ENCODE measurements around the gene PFKFB1. TPM values are rescaled to one million over a fixed set of nuclear protein-coding genes. Genes with fewer than 3 reads are reported as not detected.

PFKFB1 gene
- total RNA-seq, 1 experiment from 2014 or later: not detected

DNA sequence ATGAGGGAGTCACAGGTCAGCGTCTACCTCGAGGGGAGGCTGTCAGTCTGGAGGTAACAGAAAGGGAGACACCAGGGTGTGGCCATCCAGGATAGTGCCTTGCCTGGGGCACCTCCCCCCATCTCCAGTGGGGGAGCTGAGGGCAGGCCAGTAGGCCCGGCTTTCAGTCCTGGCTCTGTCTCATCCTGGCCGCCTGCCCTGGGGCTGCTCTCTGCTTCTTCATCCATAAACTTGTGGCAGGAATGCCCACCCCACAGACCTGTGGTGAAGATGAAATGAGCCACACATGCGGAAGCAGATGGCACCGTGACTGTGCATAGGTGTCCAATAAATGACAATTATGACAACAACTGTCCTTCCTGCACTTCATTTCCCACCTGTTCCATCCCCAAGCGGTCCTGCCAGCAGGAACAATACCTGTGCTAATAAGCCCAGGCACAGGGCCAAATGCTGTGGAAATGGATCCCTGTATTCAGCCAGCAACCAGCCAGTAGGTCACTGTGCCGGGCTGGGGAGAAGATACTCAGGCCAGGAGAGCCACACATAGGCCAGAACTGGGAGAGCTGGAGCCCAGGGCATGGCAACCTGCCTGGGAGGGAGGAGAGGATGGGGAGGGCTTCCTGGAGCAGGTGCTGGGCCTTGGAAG lies 43.1 kb downstream of the PFKFB1 start:
- Histone ChIP-seq H3K4me3 (ENCODE audit: low read depth, low read length, poor library complexity, severe bottlenecking) (no peak overlapping the region), H3K27me3 (replicated peaks; ENCODE audit: insufficient read depth, low read depth, low read length, poor library complexity) (no peaks in the 10 kb centered on the region), H3K36me3 (ENCODE audit: insufficient read depth, low read length, poor library complexity, severe bottlenecking) (no peaks in the 10 kb centered on the region), H3K4me1 (ENCODE audit: insufficient read depth, low read length, poor library complexity, severe bottlenecking) (no peaks in the 10 kb centered on the region), H3K9me3 (ENCODE audit: low read depth, low read length, poor library complexity, severe bottlenecking) (no peaks in the 10 kb centered on the region), H3K27ac (ENCODE audit: low read depth, low read length, poor library complexity, severe bottlenecking) (no peak overlapping the region)
- CTCF ChIA-PET: no interaction called here
- BruUV-seq (replicated peaks): no TSS peak
- DNase-seq (ENCODE audit: low spot score): no peak
- POLR2A ChIA-PET (ENCODE audit: low non-redundant PET): no interaction called here
- intact Hi-C loops (cut with micrococcal nuclease; ENCODE audit: unreplicated experiment): no loop called here
- no peak for TF ChIP-seq EZH2 (IDR thresholded peaks at IDR 0.05; ENCODE audit: borderline replicate concordance, low read depth, low read length, poor library complexity, severe bottlenecking)
- TF ChIP-seq, protein P1, sequence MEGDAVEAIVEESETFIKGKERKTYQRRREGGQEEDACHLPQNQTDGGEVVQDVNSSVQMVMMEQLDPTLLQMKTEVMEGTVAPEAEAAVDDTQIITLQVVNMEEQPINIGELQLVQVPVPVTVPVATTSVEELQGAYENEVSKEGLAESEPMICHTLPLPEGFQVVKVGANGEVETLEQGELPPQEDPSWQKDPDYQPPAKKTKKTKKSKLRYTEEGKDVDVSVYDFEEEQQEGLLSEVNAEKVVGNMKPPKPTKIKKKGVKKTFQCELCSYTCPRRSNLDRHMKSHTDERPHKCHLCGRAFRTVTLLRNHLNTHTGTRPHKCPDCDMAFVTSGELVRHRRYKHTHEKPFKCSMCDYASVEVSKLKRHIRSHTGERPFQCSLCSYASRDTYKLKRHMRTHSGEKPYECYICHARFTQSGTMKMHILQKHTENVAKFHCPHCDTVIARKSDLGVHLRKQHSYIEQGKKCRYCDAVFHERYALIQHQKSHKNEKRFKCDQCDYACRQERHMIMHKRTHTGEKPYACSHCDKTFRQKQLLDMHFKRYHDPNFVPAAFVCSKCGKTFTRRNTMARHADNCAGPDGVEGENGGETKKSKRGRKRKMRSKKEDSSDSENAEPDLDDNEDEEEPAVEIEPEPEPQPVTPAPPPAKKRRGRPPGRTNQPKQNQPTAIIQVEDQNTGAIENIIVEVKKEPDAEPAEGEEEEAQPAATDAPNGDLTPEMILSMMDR (conservative IDR thresholded peaks at IDR 0.05; ENCODE audit: low read depth, low read length): no peak

DNA sequence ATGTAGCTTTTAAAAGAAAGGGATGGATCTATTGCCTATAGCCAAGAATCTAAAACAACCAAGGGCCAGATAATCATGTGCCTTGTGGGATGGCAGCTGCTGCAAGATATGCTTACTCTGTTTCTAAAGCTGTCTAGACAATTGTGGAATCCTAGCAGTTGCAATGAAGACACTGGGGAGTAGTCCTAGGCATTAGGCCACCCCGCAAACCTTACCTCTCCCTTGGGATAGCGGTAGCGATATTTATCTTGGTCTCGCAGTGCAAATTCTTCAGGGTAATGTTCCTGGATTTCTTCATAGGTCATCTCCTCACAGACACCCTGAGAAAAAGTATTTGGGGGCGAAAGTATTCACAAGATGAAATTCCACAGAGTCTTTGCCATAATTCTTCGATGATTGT lies 48.8 kb downstream of the PFKFB1 start:
- DNase-seq (ENCODE audit: low spot score): no peak
- no peaks in the 10 kb centered on the region for H3K9me3 ChIP-seq (ENCODE audit: low read depth, low read length, poor library complexity, severe bottlenecking)
- ChIA-PET POLR2A (ENCODE audit: low non-redundant PET) (no interaction called here), CTCF (no interaction called here)
- H3K27me3 ChIP-seq (replicated peaks; ENCODE audit: insufficient read depth, low read depth, low read length, poor library complexity): no peaks in the 10 kb centered on the region
- intact Hi-C loops (cut with micrococcal nuclease; ENCODE audit: unreplicated experiment): no loop called here
- H3K27ac ChIP-seq (ENCODE audit: low read depth, low read length, poor library complexity, severe bottlenecking): no peak overlapping the region
- no TSS peak for BruUV-seq (replicated peaks)
- TF ChIP-seq, protein P1 (conservative IDR thresholded peaks at IDR 0.05; ENCODE audit: low read depth, low read length): no peak
- no peak for TF ChIP-seq EZH2 (IDR thresholded peaks at IDR 0.05; ENCODE audit: borderline replicate concordance, low read depth, low read length, poor library complexity, severe bottlenecking)
- no peak overlapping the region for H3K4me3 ChIP-seq (ENCODE audit: low read depth, low read length, poor library complexity, severe bottlenecking)
- no peaks in the 10 kb centered on the region for H3K36me3 ChIP-seq (ENCODE audit: insufficient read depth, low read length, poor library complexity, severe bottlenecking)
- no peaks in the 10 kb centered on the region for H3K4me1 ChIP-seq (ENCODE audit: insufficient read depth, low read length, poor library complexity, severe bottlenecking)

DNA sequence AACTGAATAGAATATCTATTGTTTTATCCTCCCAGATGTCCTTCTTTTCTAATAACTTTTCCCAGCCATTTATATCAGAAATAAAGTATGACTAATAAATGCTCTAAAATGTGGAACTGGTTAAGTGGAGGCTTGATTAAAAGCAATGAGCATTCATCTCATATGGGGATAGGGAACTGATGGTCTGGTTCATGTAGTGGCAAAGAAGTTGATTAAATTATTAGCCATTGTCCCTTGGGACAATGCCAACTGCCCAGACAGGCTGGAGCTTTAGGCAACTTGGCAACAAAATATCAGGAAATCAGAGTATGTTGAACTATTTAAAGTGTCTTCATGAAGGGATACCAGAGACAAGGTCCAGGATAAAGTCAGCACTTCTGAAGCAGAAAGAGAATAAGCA lies 49.2 kb downstream of the PFKFB1 start:
- DNase-seq (ENCODE audit: low spot score): no peak
- no peak for TF ChIP-seq EZH2 (IDR thresholded peaks at IDR 0.05; ENCODE audit: borderline replicate concordance, low read depth, low read length, poor library complexity, severe bottlenecking)
- TF ChIP-seq, protein P1 (conservative IDR thresholded peaks at IDR 0.05; ENCODE audit: low read depth, low read length): no peak
- ChIA-PET POLR2A (ENCODE audit: low non-redundant PET) (no interaction called here), CTCF (no interaction called here)
- no TSS peak for BruUV-seq (replicated peaks)
- H3K4me1 ChIP-seq (ENCODE audit: insufficient read depth, low read length, poor library complexity, severe bottlenecking): no peaks in the 10 kb centered on the region
- H3K4me3 ChIP-seq (ENCODE audit: low read depth, low read length, poor library complexity, severe bottlenecking): no peak overlapping the region
- H3K9me3 ChIP-seq (ENCODE audit: low read depth, low read length, poor library complexity, severe bottlenecking): no peaks in the 10 kb centered on the region
- no peaks in the 10 kb centered on the region for H3K36me3 ChIP-seq (ENCODE audit: insufficient read depth, low read length, poor library complexity, severe bottlenecking)
- intact Hi-C loops (cut with micrococcal nuclease; ENCODE audit: unreplicated experiment): no loop called here
- no peak overlapping the region for H3K27ac ChIP-seq (ENCODE audit: low read depth, low read length, poor library complexity, severe bottlenecking)
- no peaks in the 10 kb centered on the region for H3K27me3 ChIP-seq (replicated peaks; ENCODE audit: insufficient read depth, low read depth, low read length, poor library complexity)
